Calu3 (cell line): ENCODE data around the gene CRYGN. TPM values are rescaled to one million over a fixed set of nuclear protein-coding genes. Genes with fewer than 3 reads are reported as not detected.

ENCODE experiments used
- Bru-seq: library from RNA; stranded (reverse); fragments of 400-500 nt; gene quantifications from one replicate; lab custom pipeline; 2021; lab: Mats Ljungman, UMichigan
- BruChase-seq, 2 experiments: library from RNA; stranded (reverse); fragments of 400-500 nt; gene quantifications; one replicate each; lab custom pipeline; 2021; lab: Mats Ljungman, UMichigan
- BruUV-seq: library from RNA; stranded (reverse); fragments of 400-500 nt; replicated peaks from 2 replicates; lab custom pipeline; 2021; lab: Mats Ljungman, UMichigan
- CTCF ChIA-PET: fragments of 300-600 bp; sonication (Branson Sonifier 250); formaldehyde crosslinking; loops from one replicate; lab custom pipeline; 2022; ENCODE audit warnings: antibody characterized with exemption; lab: Charles Lee
- DNase-seq: peaks from one replicate; pipeline ENCODE4 v3.0.0; 2022
- H3K27ac Mint-ChIP-seq: one replicate; pipeline ENCODE4 v1.8.0; 2022; ENCODE audit warnings: mixed read lengths; ENCODE audit not compliant: unreplicated experiment
- H3K27me3 Mint-ChIP-seq: one replicate; pipeline ENCODE4 v1.8.0; 2022; ENCODE audit warnings: mixed read lengths; ENCODE audit not compliant: unreplicated experiment
- H3K36me3 Mint-ChIP-seq: one replicate; pipeline ENCODE4 v1.8.0; 2022; ENCODE audit warnings: mild to moderate bottlenecking, moderate library complexity, mixed read lengths; ENCODE audit not compliant: insufficient read depth, unreplicated experiment
- H3K4me1 Mint-ChIP-seq: one replicate; pipeline ENCODE4 v1.8.0; 2022; ENCODE audit warnings: mild to moderate bottlenecking, low read depth, mixed read lengths; ENCODE audit not compliant: unreplicated experiment
- H3K4me3 Mint-ChIP-seq: one replicate; pipeline ENCODE4 v1.8.0; 2022; ENCODE audit warnings: mild to moderate bottlenecking, low read depth, moderate library complexity, mixed read lengths; ENCODE audit not compliant: unreplicated experiment
- H3K9me3 Mint-ChIP-seq: one replicate; pipeline ENCODE4 v1.8.0; 2022; ENCODE audit warnings: low read depth, mixed read lengths; ENCODE audit not compliant: unreplicated experiment
- intact Hi-C: fragments of 100-400 bp; cut with micrococcal nuclease; formaldehyde crosslinking; loops from one replicate; pipeline ENCODE4 v1.10.0; 2022; ENCODE audit not compliant: unreplicated experiment
- long read RNA-seq: library from polyadenylated mRNA; stranded (forward); transcript quantifications from one replicate; pipeline ENCODE4 v2.0.0, GENCODE V29; 2022
- total RNA-seq: library from RNA; stranded (reverse); gene quantifications from 2 replicates; pipeline ENCODE4 v1.2.3, GENCODE V29; 2022
- TF ChIP-seq, protein P1 (sequence below): fragments of 200-600 bp; IDR thresholded peaks from one replicate; pipeline ENCODE4 v1.8.0; 2022; ENCODE audit warnings: antibody characterized with exemption; ENCODE audit not compliant: unreplicated experiment

The CRYGN gene
- total RNA-seq, result not detected in 2 replicates
- not detected for Bru-seq, nascent RNA
- percentile 13 among the genes with signal in this experiment for BruChase-seq, experiment 1, labeled RNA remaining after a 6-hour chase
- BruChase-seq, experiment 2, labeled RNA remaining after a 2-hour chase, result percentile 15 among the genes with signal in this experiment
- long read RNA-seq, result 0 reads

DNA sequence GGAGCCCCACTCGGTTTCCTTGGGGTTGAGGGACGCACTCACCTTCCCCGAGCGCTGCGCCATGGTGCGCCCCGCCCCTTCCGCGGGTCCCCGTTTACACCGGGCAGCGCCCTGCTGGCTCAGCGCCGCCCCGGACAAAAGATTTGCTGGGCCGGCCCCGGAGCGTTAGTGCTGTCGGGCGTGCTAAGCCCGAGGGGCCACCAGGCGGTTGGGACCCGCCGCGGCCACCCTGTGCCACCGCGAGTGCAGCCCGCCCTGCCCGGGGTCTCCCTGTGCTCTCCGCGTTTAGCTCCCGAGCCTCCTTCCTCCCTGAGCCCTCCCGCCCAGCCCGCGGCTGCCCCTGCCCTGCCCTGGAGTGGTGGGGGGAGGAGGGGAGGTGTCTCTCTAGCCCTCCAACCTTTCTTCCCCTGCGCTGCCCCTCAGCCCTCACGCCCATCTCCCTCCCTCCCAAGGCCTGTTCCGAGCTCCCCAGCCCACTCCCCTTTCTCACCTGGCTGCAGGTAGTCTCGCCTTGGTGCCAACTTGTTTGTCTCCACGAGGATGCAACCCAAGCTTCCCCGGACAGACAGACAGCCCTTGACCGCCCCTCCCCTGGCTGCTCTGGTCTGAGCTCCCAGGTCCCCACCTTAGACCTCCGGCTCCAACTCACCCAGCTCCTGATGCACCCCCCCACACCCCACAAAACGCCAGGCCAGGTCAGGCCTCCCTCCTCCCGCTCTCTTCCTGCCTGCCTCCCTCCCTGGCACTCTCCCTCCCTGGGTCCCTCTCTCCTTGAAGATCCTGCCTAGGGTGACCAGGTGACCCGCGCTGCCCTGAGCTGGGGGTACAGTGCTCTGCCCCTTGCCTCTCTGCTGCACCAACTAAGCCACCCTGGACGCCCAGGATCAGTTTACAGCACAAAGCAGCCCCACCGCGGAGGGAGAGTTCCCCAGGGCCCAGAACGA is at the start of gene CRYGN:
TSS of gene CRYGN (minus strand) at position 287 of the 944 bp plus-strand sequence. CDS start at position 63, 224 bp downstream.
- H3K9me3 Mint-ChIP-seq, result no peaks in the 10 kb centered on the region
- no peak within 1 kb of the TSS for H3K27ac Mint-ChIP-seq
- intact Hi-C loops, result no loop called here
- no peak for DNase-seq
- TF ChIP-seq, protein P1, sequence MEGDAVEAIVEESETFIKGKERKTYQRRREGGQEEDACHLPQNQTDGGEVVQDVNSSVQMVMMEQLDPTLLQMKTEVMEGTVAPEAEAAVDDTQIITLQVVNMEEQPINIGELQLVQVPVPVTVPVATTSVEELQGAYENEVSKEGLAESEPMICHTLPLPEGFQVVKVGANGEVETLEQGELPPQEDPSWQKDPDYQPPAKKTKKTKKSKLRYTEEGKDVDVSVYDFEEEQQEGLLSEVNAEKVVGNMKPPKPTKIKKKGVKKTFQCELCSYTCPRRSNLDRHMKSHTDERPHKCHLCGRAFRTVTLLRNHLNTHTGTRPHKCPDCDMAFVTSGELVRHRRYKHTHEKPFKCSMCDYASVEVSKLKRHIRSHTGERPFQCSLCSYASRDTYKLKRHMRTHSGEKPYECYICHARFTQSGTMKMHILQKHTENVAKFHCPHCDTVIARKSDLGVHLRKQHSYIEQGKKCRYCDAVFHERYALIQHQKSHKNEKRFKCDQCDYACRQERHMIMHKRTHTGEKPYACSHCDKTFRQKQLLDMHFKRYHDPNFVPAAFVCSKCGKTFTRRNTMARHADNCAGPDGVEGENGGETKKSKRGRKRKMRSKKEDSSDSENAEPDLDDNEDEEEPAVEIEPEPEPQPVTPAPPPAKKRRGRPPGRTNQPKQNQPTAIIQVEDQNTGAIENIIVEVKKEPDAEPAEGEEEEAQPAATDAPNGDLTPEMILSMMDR, result no peak
- CTCF ChIA-PET, result interaction anchor here (0.9 kb wide), 1 partner anchor 8 kb away, joined by 3 read pairs; no protein-coding TSS in a partner anchor
- BruUV-seq, result no TSS peak
- H3K4me3 Mint-ChIP-seq, result peak within 1 kb of the TSS; percentile 64
- H3K27me3 Mint-ChIP-seq, result peaks cover 64% of the 10 kb centered on the region
- H3K4me1 Mint-ChIP-seq, result no peaks in the 10 kb centered on the region
- H3K36me3 Mint-ChIP-seq, result no peaks in the 10 kb centered on the region

GRCh38 chr7:151489498-151489897 is 49.6 kb upstream of the CRYGN start:
- no peak overlapping the region for H3K4me3 Mint-ChIP-seq
- H3K4me1 Mint-ChIP-seq, result peaks cover 56% of the 10 kb centered on the region
- H3K36me3 Mint-ChIP-seq, result peaks cover 28% of the 10 kb centered on the region
- intact Hi-C loops, result no loop called here
- H3K27ac Mint-ChIP-seq, result no peak overlapping the region
- no peak for DNase-seq
- no peaks in the 10 kb centered on the region for H3K9me3 Mint-ChIP-seq
- TF ChIP-seq, protein P1, result no peak
- no TSS peak for BruUV-seq
- CTCF ChIA-PET, result no interaction called here
- H3K27me3 Mint-ChIP-seq, result no peaks in the 10 kb centered on the region

DNA sequence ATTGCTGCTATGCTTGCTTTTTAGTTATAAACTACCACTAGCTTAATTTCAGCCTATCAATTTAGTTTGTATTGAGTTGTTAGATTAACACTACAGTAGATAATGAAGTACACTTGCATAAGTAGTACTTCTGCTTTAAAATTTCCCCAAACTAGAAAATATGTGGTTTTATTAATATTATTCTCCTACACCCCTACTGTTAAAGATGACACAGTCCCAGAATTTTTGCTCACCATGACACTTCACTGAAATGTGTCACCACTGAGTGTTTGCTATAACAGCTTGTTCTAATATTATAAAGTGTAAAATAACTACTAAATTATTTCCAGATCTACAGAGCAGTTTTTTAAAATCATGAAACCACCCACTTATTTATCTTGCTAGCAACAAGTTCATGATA is 48.2 kb upstream of the CRYGN start:
- Mint-ChIP-seq H3K36me3 (peaks cover 37% of the 10 kb centered on the region), H3K27ac (no peak overlapping the region), H3K4me1 (peaks cover 55% of the 10 kb centered on the region), H3K4me3 (no peak overlapping the region), H3K27me3 (no peaks in the 10 kb centered on the region), H3K9me3 (no peaks in the 10 kb centered on the region)
- intact Hi-C loops, result no loop called here
- CTCF ChIA-PET, result no interaction called here
- TF ChIP-seq, protein P1, result no peak
- BruUV-seq, result no TSS peak
- DNase-seq, result no peak

DNA sequence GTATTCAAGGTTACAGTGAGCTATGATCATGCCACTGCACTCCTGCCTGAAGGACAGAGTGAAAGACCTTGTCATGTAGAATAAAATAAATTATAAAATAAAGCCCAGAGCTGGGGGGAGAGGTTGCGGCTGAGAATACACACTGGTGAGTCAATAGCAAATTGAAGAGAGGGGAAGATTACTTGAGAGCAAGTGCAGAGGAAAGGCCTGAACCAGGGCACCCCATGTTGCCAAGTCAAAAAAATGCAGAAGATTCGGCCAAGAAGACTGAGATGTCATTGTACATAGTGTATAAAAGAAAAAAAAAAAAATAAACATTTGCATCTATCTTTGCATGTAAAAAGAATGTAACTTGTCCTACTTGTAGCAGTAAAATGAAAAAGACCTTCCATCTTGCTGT is 47.3 kb upstream of the CRYGN start:
- Mint-ChIP-seq H3K9me3 (no peaks in the 10 kb centered on the region), H3K27ac (no peak overlapping the region), H3K4me1 (peaks cover 57% of the 10 kb centered on the region), H3K36me3 (peaks cover 41% of the 10 kb centered on the region), H3K4me3 (no peak overlapping the region), H3K27me3 (no peaks in the 10 kb centered on the region)
- no TSS peak for BruUV-seq
- intact Hi-C loops, result no loop called here
- TF ChIP-seq, protein P1, result no peak
- CTCF ChIA-PET, result no interaction called here
- no peak for DNase-seq
